PC-3 (cell line): ENCODE results near the gene SHISA6. TPM values are rescaled to one million over a fixed set of nuclear protein-coding genes. Genes with fewer than 3 reads are reported as not detected.

Experiments
- ATAC-seq: fragments of 200-7000 bp; cut with Tn5 transposase; 2 replicates; pipeline ENCODE4 v1.9.1; 2020; ENCODE audit warnings: mild to moderate bottlenecking, moderate library complexity
- BruUV-seq: library from RNA; stranded (reverse); fragments of 400-500 nt; replicated peaks from 2 replicates; lab custom pipeline; 2021; lab: Mats Ljungman, UMichigan
- CTCF ChIA-PET: fragments of 300-600 bp; sonication (Branson Sonifier 250); formaldehyde crosslinking; loops from one replicate; lab custom pipeline; 2022; ENCODE audit warnings: antibody characterized with exemption; lab: Charles Lee
- POLR2A ChIA-PET: fragments of 300-600 bp; sonication (Branson Sonifier 250); formaldehyde crosslinking; loops from one replicate; lab custom pipeline; 2022; ENCODE audit warnings: antibody characterized with exemption; ENCODE audit not compliant: unreplicated experiment; lab: Charles Lee
- DNase-seq: peaks from one replicate; pipeline ENCODE4 v3.0.0-alpha.2; 2015
- H2AFZ ChIP-seq: fragments of 300-600 bp; sonication (generic); 2 replicates; pipeline ENCODE4 v1.6.0; 2016; ENCODE audit warnings: antibody characterized with exemption, low read length
- H3F3A ChIP-seq: fragments of 300-600 bp; sonication (generic); one replicate; pipeline ENCODE4 v1.6.0; 2017; ENCODE audit warnings: antibody characterized with exemption, low read length, control low read depth, mild to moderate bottlenecking; ENCODE audit not compliant: unreplicated experiment
- H3K27ac ChIP-seq: fragments of 300-600 bp; sonication (generic); 2 replicates; pipeline ENCODE4 v1.5.1; 2016; ENCODE audit warnings: mild to moderate bottlenecking, low read length
- H3K27me3 ChIP-seq: fragments of 300-600 bp; sonication (generic); 2 replicates; pipeline ENCODE4 v1.6.1; 2016; ENCODE audit warnings: low read length, mixed read lengths
- H3K36me3 ChIP-seq: fragments of 300-600 bp; sonication (generic); 2 replicates; pipeline ENCODE4 v1.6.1; 2016; ENCODE audit warnings: low read depth, mixed run types, low read length, mixed read lengths
- H3K4me1 ChIP-seq: fragments of 300-600 bp; sonication (generic); 2 replicates; pipeline ENCODE4 v1.5.1; 2016; ENCODE audit warnings: low read length; ENCODE audit not compliant: insufficient read depth
- H3K4me2 ChIP-seq: fragments of 300-600 bp; sonication (generic); 2 replicates; pipeline ENCODE4 v1.6.0; 2016; ENCODE audit warnings: low read length
- H3K4me3 ChIP-seq: fragments of 300-600 bp; sonication (generic); 2 replicates; pipeline ENCODE4 v1.5.1; 2016; ENCODE audit warnings: mild to moderate bottlenecking, low read length, mixed read lengths
- H3K79me2 ChIP-seq: fragments of 300-600 bp; sonication (generic); 2 replicates; pipeline ENCODE4 v1.6.1; 2017; ENCODE audit warnings: low read length, mixed read lengths
- H3K9ac ChIP-seq: fragments of 300-600 bp; sonication (generic); 2 replicates; pipeline ENCODE4 v1.6.0; 2016; ENCODE audit warnings: mild to moderate bottlenecking, low read length
- H3K9me2 ChIP-seq: fragments of 300-600 bp; sonication (generic); replicated peaks from 2 replicates; pipeline ENCODE4 v1.6.1; 2016; ENCODE audit warnings: mixed run types, low read length, mixed read lengths
- H3K9me3 ChIP-seq: fragments of 300-600 bp; sonication (generic); 2 replicates; pipeline ENCODE4 v1.6.1; 2016; ENCODE audit warnings: low read length, mixed read lengths
- H4K20me1 ChIP-seq: fragments of 300-600 bp; sonication (generic); 2 replicates; pipeline ENCODE4 v1.6.1; 2016; ENCODE audit warnings: low read length, mixed read lengths
- CTCF ChIP-seq: fragments of 300-600 bp; sonication (generic); conservative IDR thresholded peaks from 2 replicates; pipeline ENCODE4 v1.5.1; 2017; ENCODE audit warnings: antibody characterized with exemption, low read depth, mild to moderate bottlenecking, low read length
- EZH2 ChIP-seq: fragments of 300-600 bp; sonication (generic); IDR thresholded peaks from one replicate; pipeline ENCODE4 v1.6.1; 2017; ENCODE audit warnings: antibody characterized with exemption, mild to moderate bottlenecking, low read length; ENCODE audit not compliant: unreplicated experiment
- EZH2phosphoT487 ChIP-seq: fragments of 300-600 bp; sonication (generic); IDR thresholded peaks from 2 replicates; pipeline ENCODE4 v1.6.1; 2018; ENCODE audit warnings: mild to moderate bottlenecking, antibody characterized with exemption, low read length, borderline replicate concordance
- intact Hi-C: fragments of 100-400 bp; cut with micrococcal nuclease; formaldehyde crosslinking; loops from 2 replicates; pipeline ENCODE4 v1.9.0; 2023
- total RNA-seq: library from RNA; depleted of rRNA; stranded (reverse); fragments of >200 nt; gene quantifications from 2 replicates; pipeline ENCODE4 v1.2.3, GENCODE V29; 2014

The SHISA6 gene
- total RNA-seq, 1 experiment from 2014 or later = not detected

- H3K79me2 ChIP-seq = no peaks in the 10 kb centered on the region
- H3K4me2 ChIP-seq = no peak overlapping the region
- CTCF ChIA-PET = no interaction called here
- H3K4me3 ChIP-seq = no peak overlapping the region
- no peaks in the 10 kb centered on the region for H3K4me1 ChIP-seq
- no peaks in the 10 kb centered on the region for H3K9me3 ChIP-seq
- H3K9me2 ChIP-seq = no peaks in the 10 kb centered on the region
- no peak overlapping the region for H2AFZ ChIP-seq
- ATAC-seq = no peak
- no peak overlapping the region for H3K27ac ChIP-seq
- no peaks in the 10 kb centered on the region for H3K36me3 ChIP-seq
- POLR2A ChIA-PET = no interaction called here
- peak; percentile 3 for DNase-seq
- no peak overlapping the region for H3K9ac ChIP-seq
- H3F3A ChIP-seq = no peaks in the 10 kb centered on the region
- BruUV-seq = no TSS peak
- peak; percentile 43 for TF ChIP-seq CTCF
- no peak for TF ChIP-seq EZH2
- no peak for TF ChIP-seq EZH2phosphoT487
- intact Hi-C loops = no loop called here
- H3K27me3 ChIP-seq = no peaks in the 10 kb centered on the region
- no peaks in the 10 kb centered on the region for H4K20me1 ChIP-seq
These were observed 23.3 kb downstream of the SHISA6 start for GRCh38 chr17:11264183-11264871.

DNA sequence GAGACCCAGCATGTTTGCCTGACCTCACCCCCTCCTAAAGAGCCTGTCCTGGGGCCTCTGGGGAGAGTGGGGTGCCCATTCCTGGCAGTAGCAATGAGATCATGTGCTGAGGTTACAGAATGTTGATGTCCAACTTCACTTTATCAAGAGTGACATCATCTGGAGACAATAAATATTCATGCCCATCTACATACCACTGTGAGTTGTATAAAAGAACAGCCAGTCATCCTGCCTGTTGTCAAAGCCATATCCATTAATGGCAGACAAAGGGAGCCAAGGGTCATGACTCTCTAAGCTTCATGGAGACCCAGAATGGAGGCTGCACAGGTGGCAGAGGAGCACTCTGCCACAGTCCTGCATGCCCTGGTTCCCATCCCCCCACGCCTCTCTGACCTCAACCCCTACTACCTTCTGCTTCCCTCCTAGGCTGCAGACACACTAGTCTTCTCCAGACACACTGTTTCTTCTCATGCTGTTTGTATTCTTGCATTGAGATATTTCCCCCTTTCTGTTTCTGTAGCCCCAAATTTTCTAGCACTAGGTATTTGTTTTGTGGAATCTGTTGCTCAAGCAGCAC lies 27.1 kb downstream of the SHISA6 start:
- H3K9me3 ChIP-seq = no peaks in the 10 kb centered on the region
- BruUV-seq = no TSS peak
- no peak for DNase-seq
- H3K36me3 ChIP-seq = no peaks in the 10 kb centered on the region
- H3F3A ChIP-seq = no peaks in the 10 kb centered on the region
- ChIA-PET CTCF (no interaction called here), POLR2A (no interaction called here)
- intact Hi-C loops = no loop called here
- ATAC-seq = no peak
- TF ChIP-seq EZH2phosphoT487 = no peak
- no peak for TF ChIP-seq CTCF
- no peak for TF ChIP-seq EZH2
- no peak overlapping the region for H2AFZ ChIP-seq
- no peak overlapping the region for H3K4me2 ChIP-seq
- H3K27me3 ChIP-seq = no peaks in the 10 kb centered on the region
- no peaks in the 10 kb centered on the region for H3K9me2 ChIP-seq
- H3K4me1 ChIP-seq = no peaks in the 10 kb centered on the region
- H4K20me1 ChIP-seq = no peaks in the 10 kb centered on the region
- no peak overlapping the region for H3K27ac ChIP-seq
- no peak overlapping the region for H3K9ac ChIP-seq
- no peak overlapping the region for H3K4me3 ChIP-seq
- no peaks in the 10 kb centered on the region for H3K79me2 ChIP-seq

GRCh38 chr17:11269210-11269609 lies 28.2 kb downstream of the SHISA6 start:
- no peaks in the 10 kb centered on the region for H3K9me2 ChIP-seq
- no peaks in the 10 kb centered on the region for H4K20me1 ChIP-seq
- no peaks in the 10 kb centered on the region for H3F3A ChIP-seq
- no peak overlapping the region for H3K9ac ChIP-seq
- H3K79me2 ChIP-seq = no peaks in the 10 kb centered on the region
- intact Hi-C loops = no loop called here
- H3K27ac ChIP-seq = no peak overlapping the region
- no peaks in the 10 kb centered on the region for H3K9me3 ChIP-seq
- H3K4me1 ChIP-seq = no peaks in the 10 kb centered on the region
- no peak for DNase-seq
- POLR2A ChIA-PET = no interaction called here
- H3K36me3 ChIP-seq = no peaks in the 10 kb centered on the region
- CTCF ChIA-PET = no interaction called here
- TF ChIP-seq EZH2 = no peak
- TF ChIP-seq EZH2phosphoT487 = no peak
- TF ChIP-seq CTCF = no peak
- no peak overlapping the region for H3K4me2 ChIP-seq
- no peak overlapping the region for H2AFZ ChIP-seq
- no peak for ATAC-seq
- no peaks in the 10 kb centered on the region for H3K27me3 ChIP-seq
- H3K4me3 ChIP-seq = no peak overlapping the region
- no TSS peak for BruUV-seq
